Measurements from ENCODE around the gene CCL4.
"Not testable (repeated sequence)": the region's sequence is repeated elsewhere in the genome, so short reads cannot be mapped to it uniquely, and the experiment has no call there.

GRCh38 chr17:36082482-36083120 is 21.0 kb upstream of the CCL4 start:
- TF ChIP-seq POLR2A (IDR thresholded peaks at IDR 0.05) (peak; percentile 19), POLR2AphosphoS5 (IDR thresholded peaks at IDR 0.05) (peak in 1 of 3 donors; percentile 26)
- not testable (repeated sequence) for TF ChIP-seq CTCF (IDR thresholded peaks at IDR 0.05)
